GM23338 (cell line): Measurements from ENCODE around the gene MUC5B. TPM values are rescaled to one million over a fixed set of nuclear protein-coding genes. Genes with fewer than 3 reads are reported as not detected.

ENCODE experiments used
- ATAC-seq: fragments of 200-7000 bp; cut with Tn5 transposase; 3 replicates; pipeline ENCODE4 v1.9.1; 2020
- DNase-seq: peaks from one replicate; pipeline ENCODE4 v3.0.0-alpha.2; 2015; ENCODE audit warnings: low spot score
- H2AFZ ChIP-seq: fragments of 200-600 bp; sonication (generic); 2 replicates; pipeline ENCODE4 v1.8.0; 2016; ENCODE audit warnings: antibody characterized with exemption, mild to moderate bottlenecking, moderate library complexity
- H3F3A ChIP-seq: fragments of 200-600 bp; sonication (generic); replicated peaks from 2 replicates; pipeline ENCODE4 v1.8.0; 2017; ENCODE audit warnings: antibody characterized with exemption, mixed run types, low read depth
- H3K27ac ChIP-seq: fragments of 200-600 bp; sonication (generic); 2 replicates; pipeline ENCODE4 v1.6.1; 2016; ENCODE audit warnings: low read depth
- H3K27me3 ChIP-seq: fragments of 200-600 bp; sonication (generic); 2 replicates; pipeline ENCODE4 v1.8.0; 2016; ENCODE audit warnings: mild to moderate bottlenecking, mixed run types, moderate library complexity; ENCODE audit not compliant: insufficient read depth
- H3K36me3 ChIP-seq: fragments of 200-600 bp; sonication (generic); 2 replicates; pipeline ENCODE4 v1.8.0; 2016; ENCODE audit warnings: mild to moderate bottlenecking; ENCODE audit not compliant: insufficient read depth
- H3K4me1 ChIP-seq: fragments of 200-600 bp; sonication (generic); 2 replicates; pipeline ENCODE4 v1.8.0; 2016; ENCODE audit warnings: mild to moderate bottlenecking, moderate library complexity; ENCODE audit not compliant: insufficient read depth
- H3K4me2 ChIP-seq: fragments of 200-600 bp; sonication (generic); 2 replicates; pipeline ENCODE4 v1.7.1; 2017; ENCODE audit warnings: mixed run types
- H3K4me3 ChIP-seq: fragments of 200-600 bp; sonication (generic); 2 replicates; pipeline ENCODE4 v1.6.1; 2016; ENCODE audit warnings: mixed run types
- H3K79me2 ChIP-seq: fragments of 200-600 bp; sonication (generic); replicated peaks from 2 replicates; pipeline ENCODE4 v1.8.0; 2017; ENCODE audit warnings: mild to moderate bottlenecking; ENCODE audit not compliant: insufficient read depth
- H3K9me2 ChIP-seq: fragments of 200-600 bp; sonication (generic); 2 replicates; pipeline ENCODE4 v1.8.0; 2017; ENCODE audit not compliant: insufficient read depth
- H4K20me1 ChIP-seq: fragments of 200-600 bp; sonication (generic); replicated peaks from 2 replicates; pipeline ENCODE4 v1.8.0; 2017; ENCODE audit warnings: mild to moderate bottlenecking; ENCODE audit not compliant: insufficient read depth
- H3K27ac Mint-ChIP-seq: 2 replicates; pipeline ENCODE4 v1.8.0; 2020; ENCODE audit warnings: inconsistent platforms, mild to moderate bottlenecking, moderate library complexity, mixed read lengths
- H3K27me3 Mint-ChIP-seq: 3 replicates; pipeline ENCODE4 v1.8.0; 2022; ENCODE audit warnings: low read depth, mild to moderate bottlenecking, moderate library complexity, mixed read lengths, inconsistent platforms; ENCODE audit not compliant: insufficient read depth, poor library complexity
- H3K36me3 Mint-ChIP-seq: 3 replicates; pipeline ENCODE4 v1.8.0; 2021; ENCODE audit warnings: low read depth, mild to moderate bottlenecking, inconsistent platforms, moderate library complexity, mixed read lengths
- H3K4me1 Mint-ChIP-seq: 3 replicates; pipeline ENCODE4 v1.8.0; 2020; ENCODE audit warnings: mild to moderate bottlenecking, inconsistent platforms, mixed read lengths
- H3K4me3 Mint-ChIP-seq: 3 replicates; pipeline ENCODE4 v1.8.0; 2021; ENCODE audit warnings: moderate library complexity, mild to moderate bottlenecking, inconsistent platforms, mixed read lengths
- H3K9me3 Mint-ChIP-seq: 3 replicates; pipeline ENCODE4 v1.8.0; 2020; ENCODE audit warnings: moderate library complexity, mild to moderate bottlenecking, inconsistent platforms, mixed read lengths
- CREB1 ChIP-seq: fragments of 250-450 bp; sonication (Bioruptor Pico); IDR thresholded peaks from 2 replicates; pipeline ENCODE4 v1.5.0; 2020; ENCODE audit warnings: low read depth, mild to moderate bottlenecking, moderate library complexity
- CTCF ChIP-seq, 2 experiments: fragments of 200-600 bp in 1 of 2; sonication (generic) in 1 of 2; conservative IDR thresholded peaks; 2 replicates each; pipeline versions ENCODE4 v1.5.1 to v1.6.1; 2016 to 2017; ENCODE audit warnings: antibody characterized with exemption in 2 of 2, low read depth in 2 of 2, mild to moderate bottlenecking in 2 of 2, moderate library complexity in 1 of 2
- ETS1 ChIP-seq: IDR thresholded peaks from 2 replicates; pipeline ENCODE4 v1.6.1; 2016; ENCODE audit warnings: antibody characterized with exemption
- EZH2 ChIP-seq: fragments of 200-600 bp; sonication (generic); IDR thresholded peaks from one replicate; pipeline ENCODE4 v1.8.0; 2017; ENCODE audit warnings: antibody characterized with exemption, mild to moderate bottlenecking, low read depth; ENCODE audit not compliant: unreplicated experiment
- EZH2phosphoT487 ChIP-seq: fragments of 200-600 bp; sonication (generic); IDR thresholded peaks from one replicate; pipeline ENCODE4 v1.8.1; 2018; ENCODE audit warnings: antibody characterized with exemption; ENCODE audit not compliant: unreplicated experiment
- JUNB ChIP-seq: IDR thresholded peaks from one replicate; pipeline ENCODE4 v1.6.1; 2016; ENCODE audit warnings: antibody characterized with exemption; ENCODE audit not compliant: unreplicated experiment
- POLR2AphosphoS5 ChIP-seq: IDR thresholded peaks from 2 replicates; pipeline ENCODE4 v1.6.1; 2016; ENCODE audit warnings: antibody characterized with exemption, low read depth
- STAT1 ChIP-seq: IDR thresholded peaks from one replicate; pipeline ENCODE4 v1.6.1; 2016; ENCODE audit warnings: antibody characterized with exemption; ENCODE audit not compliant: unreplicated experiment
- ZNF114 ChIP-seq: fragments of 250-450 bp; sonication (Bioruptor Pico); IDR thresholded peaks from 2 replicates; pipeline ENCODE4 v1.5.0; 2020; ENCODE audit warnings: mild to moderate bottlenecking, moderate library complexity
- polyA plus RNA-seq: library from polyadenylated mRNA; unstranded; fragments of >200 nt; fragmentation: Nextera tagmentation; extraction: Ambion mirVana; gene quantifications from 2 replicates; pipeline ENCODE4 v1.2.1, GENCODE V29; 2016
- total RNA-seq: library from RNA; depleted of rRNA; stranded (reverse); fragments of >200 nt; shearing (Covaris generic); gene quantifications from 2 replicates; pipeline ENCODE4 v1.2.3, GENCODE V29; 2014

The MUC5B gene
- total and polyA plus RNA-seq, 2 experiments from 2014 or later: 0.18 to 0.90 TPM

- Histone ChIP-seq H3K79me2 (no peaks in the 10 kb centered on the region), H3K27ac (no peak overlapping the region), H4K20me1 (no peaks in the 10 kb centered on the region), H3K27me3 (no peaks in the 10 kb centered on the region), H3K36me3 (no peaks in the 10 kb centered on the region), H3K4me3 (no peak overlapping the region), H3K9me2 (no peaks in the 10 kb centered on the region), H3K4me1 (no peaks in the 10 kb centered on the region), H3K4me2 (no peak overlapping the region), H3F3A (no peaks in the 10 kb centered on the region), H2AFZ (no peak overlapping the region)
- peaks cover 5% of the 10 kb centered on the region; the same call in 1 of the 3 replicates for H3K36me3 Mint-ChIP-seq
- TF ChIP-seq ZNF114 (CRISPR knock-in tag): no peak
- H3K4me3 Mint-ChIP-seq: no peak overlapping the region
- no peak overlapping the region for H3K27ac Mint-ChIP-seq
- no peak for ATAC-seq
- no peak for DNase-seq
- H3K27me3 Mint-ChIP-seq: peaks cover 9% of the 10 kb centered on the region
- no peaks in the 10 kb centered on the region; the same call in 2 of the 3 replicates for H3K4me1 Mint-ChIP-seq
- H3K9me3 Mint-ChIP-seq: peaks cover 13% of the 10 kb centered on the region
Measured at GRCh38 chr11:1205121-1205986, 17.5 kb upstream of the MUC5B start.

GRCh38 chr11:1205987-1206331, 16.9 kb upstream of the MUC5B start:
- Histone ChIP-seq H4K20me1 (no peaks in the 10 kb centered on the region), H3K4me1 (no peaks in the 10 kb centered on the region), H3K27me3 (no peaks in the 10 kb centered on the region), H3K36me3 (no peaks in the 10 kb centered on the region), H3K4me2 (no peak overlapping the region), H2AFZ (no peak overlapping the region), H3F3A (no peaks in the 10 kb centered on the region), H3K79me2 (no peaks in the 10 kb centered on the region), H3K27ac (no peak overlapping the region), H3K4me3 (no peak overlapping the region), H3K9me2 (no peaks in the 10 kb centered on the region)
- Mint-ChIP-seq H3K27me3 (peaks cover 11% of the 10 kb centered on the region), H3K27ac (no peak overlapping the region), H3K4me1 (no peaks in the 10 kb centered on the region; the same call in 2 of the 3 replicates), H3K9me3 (peaks cover 19% of the 10 kb centered on the region), H3K4me3 (no peak overlapping the region), H3K36me3 (peaks cover 7% of the 10 kb centered on the region; the same call in 1 of the 3 replicates)
- ATAC-seq (no peak), DNase-seq (no peak)
- TF ChIP-seq STAT1 (no peak), POLR2AphosphoS5 (no peak), EZH2phosphoT487 (no peak), JUNB (no peak)

GRCh38 chr11:1206391-1207271, 16.2 kb upstream of the MUC5B start:
- Histone ChIP-seq H3K27ac (no peak overlapping the region), H3K79me2 (no peaks in the 10 kb centered on the region), H4K20me1 (no peaks in the 10 kb centered on the region), H3F3A (no peaks in the 10 kb centered on the region), H3K27me3 (no peaks in the 10 kb centered on the region), H3K4me1 (no peaks in the 10 kb centered on the region), H3K9me2 (no peaks in the 10 kb centered on the region), H3K4me2 (no peak overlapping the region), H3K4me3 (no peak overlapping the region), H2AFZ (no peak overlapping the region), H3K36me3 (no peaks in the 10 kb centered on the region)
- Mint-ChIP-seq H3K27me3 (peaks cover 11% of the 10 kb centered on the region), H3K27ac (no peak overlapping the region), H3K36me3 (peaks cover 7% of the 10 kb centered on the region; the same call in 1 of the 3 replicates), H3K4me1 (no peaks in the 10 kb centered on the region; the same call in 2 of the 3 replicates), H3K9me3 (peaks cover 26% of the 10 kb centered on the region), H3K4me3 (no peak overlapping the region)
- ATAC-seq (no peak), DNase-seq (no peak)
- TF ChIP-seq EZH2phosphoT487 (no peak), ETS1 (no peak), CTCF (conservative IDR thresholded peaks at IDR 0.05; ENCODE audit: low read depth in 2 of 2) (no peak), POLR2AphosphoS5 (no peak), EZH2 (no peak), CREB1 (CRISPR knock-in tag) (no peak), JUNB (no peak), ZNF114 (CRISPR knock-in tag) (no peak)
